H1 (cell line): ENCODE measurements around the gene ACTN4. TPM values are rescaled to one million over a fixed set of nuclear protein-coding genes. Genes with fewer than 3 reads are reported as not detected.

Experiments
- CTCF ChIA-PET: fragments of 300-600 bp; sonication (Branson Sonifier 250); formaldehyde crosslinking; loops from one replicate; lab custom pipeline; 2021; ENCODE audit not compliant: partially characterized antibody; lab: Charles Lee
- POLR2A ChIA-PET: fragments of 300-600 bp; sonication (Branson Sonifier 250); formaldehyde crosslinking; loops from one replicate; lab custom pipeline; 2021; ENCODE audit warnings: inconsistent platforms; ENCODE audit not compliant: partially characterized antibody; lab: Charles Lee
- DNase-seq, 2 experiments: peaks; one replicate each; pipeline versions ENCODE4 v3.0.0 to v3.0.0-alpha.2; 2010 to 2022; ENCODE audit warnings: low spot score in 2 of 2, low read depth in 1 of 2, mixed read lengths in 1 of 2
- FAIRE-seq: peaks from 2 replicates; lab custom pipeline; 2011; peaks lifted over from hg19 to GRCh38; lab: Jason Lieb, UNC
- H2AFZ ChIP-seq: 2 replicates; pipeline ENCODE4 v1.8.1; 2012; ENCODE audit warnings: low read length, inconsistent platforms
- H2AK5ac ChIP-seq: 2 replicates; pipeline ENCODE4 v1.6.1; 2013; ENCODE audit warnings: low read depth, low read length
- H2BK120ac ChIP-seq: replicated peaks from 2 replicates; pipeline ENCODE3; 2013; ENCODE audit warnings: low read depth, low read length, inconsistent platforms
- H2BK12ac ChIP-seq: 2 replicates; pipeline ENCODE4 v1.6.1; 2013; ENCODE audit warnings: low read depth, low read length
- H2BK15ac ChIP-seq: 2 replicates; pipeline ENCODE4 v1.6.1; 2013; ENCODE audit warnings: low read length
- H2BK20ac ChIP-seq: 2 replicates; pipeline ENCODE4 v1.6.1; 2013; ENCODE audit warnings: low read length
- H2BK5ac ChIP-seq: 2 replicates; pipeline ENCODE4 v1.6.1; 2013; ENCODE audit warnings: low read depth, low read length
- H3K14ac ChIP-seq: 2 replicates; pipeline ENCODE4 v1.6.1; 2013; ENCODE audit warnings: inconsistent platforms; ENCODE audit not compliant: insufficient read length
- H3K18ac ChIP-seq: 2 replicates; pipeline ENCODE4 v1.6.1; 2013; ENCODE audit warnings: low read length; ENCODE audit errors: extremely low read depth
- H3K23ac ChIP-seq: 2 replicates; pipeline ENCODE4 v1.6.1; 2013; ENCODE audit warnings: inconsistent platforms; ENCODE audit not compliant: insufficient read length
- H3K23me2 ChIP-seq: 2 replicates; pipeline ENCODE4 v1.6.1; 2013; ENCODE audit warnings: low read depth, low read length
- H3K27ac ChIP-seq: 2 replicates; pipeline ENCODE4 v1.6.1; 2011; ENCODE audit warnings: low read depth, low read length, inconsistent platforms
- H3K27me3 ChIP-seq, 4 experiments: replicated peaks in 1 of 4; 1 replicate in 1 of 4; 2 replicates in 3 of 4; pipeline versions ENCODE4 v1.6.1 to v1.8.1; 2011 to 2013; ENCODE audit warnings: low read length in 3 of 4, mild to moderate bottlenecking in 3 of 4, inconsistent platforms in 2 of 4, mixed read lengths in 2 of 4, moderate library complexity in 1 of 4; ENCODE audit not compliant: control insufficient read depth in 3 of 4, insufficient read depth in 3 of 4; ENCODE audit errors: extremely low read depth in 1 of 4
- H3K36me3 ChIP-seq, 4 experiments: 2 replicates each; pipeline versions ENCODE4 v1.6.1 to v1.8.1; 2011 to 2013; ENCODE audit warnings: mild to moderate bottlenecking in 4 of 4, low read length in 3 of 4, moderate library complexity in 2 of 4, control low read depth in 1 of 4, inconsistent platforms in 1 of 4; ENCODE audit not compliant: insufficient read depth in 4 of 4, control insufficient read depth in 2 of 4
- H3K4ac ChIP-seq: replicated peaks from 2 replicates; pipeline ENCODE3; 2013; ENCODE audit warnings: low read length, low read depth, mixed read lengths, inconsistent platforms; ENCODE audit not compliant: insufficient read length
- H3K4me1 ChIP-seq, 4 experiments: replicated peaks in 1 of 4; 1 replicate in 1 of 4; 2 replicates in 3 of 4; pipeline versions ENCODE4 v1.6.1 to v1.8.1; 2011 to 2013; ENCODE audit warnings: low read length in 3 of 4, inconsistent platforms in 2 of 4, mixed read lengths in 1 of 4; ENCODE audit not compliant: insufficient read depth in 4 of 4, control insufficient read depth in 3 of 4
- H3K4me2 ChIP-seq, 2 experiments: 2 replicates each; pipeline versions ENCODE4 v1.6.1 to v1.8.1; 2011 to 2013; ENCODE audit warnings: low read depth in 2 of 2, low read length in 2 of 2, control low read depth in 1 of 2, inconsistent platforms in 1 of 2, mild to moderate bottlenecking in 1 of 2; ENCODE audit not compliant: insufficient read depth in 1 of 2
- H3K4me3 ChIP-seq, 4 experiments: fragments of 200-600, 300-600 bp in 1 of 4; sonication (generic), shearing (Covaris generic), sonication (Bioruptor Twin) in 1 of 4; 2 replicates each; pipeline versions ENCODE4 v1.5.1 to v1.8.1; 2011 to 2016; ENCODE audit warnings: low read length in 4 of 4, low read depth in 3 of 4, control low read depth in 2 of 4, inconsistent platforms in 2 of 4, mild to moderate bottlenecking in 2 of 4, mixed read lengths in 1 of 4, moderate library complexity in 1 of 4; ENCODE audit not compliant: insufficient read depth in 2 of 4; ENCODE audit errors: extremely low read depth in 1 of 4
- H3K56ac ChIP-seq: replicated peaks from 2 replicates; pipeline ENCODE3; 2013; ENCODE audit warnings: low read depth, mild to moderate bottlenecking, mixed read lengths, low read length, inconsistent platforms; ENCODE audit not compliant: insufficient read length
- H3K79me1 ChIP-seq: 2 replicates; pipeline ENCODE4 v1.6.1; 2013; ENCODE audit warnings: low read depth, low read length, control low read depth
- H3K79me2 ChIP-seq, 2 experiments: 2 replicates each; pipeline versions ENCODE4 v1.6.1 to v1.8.1; 2012 to 2013; ENCODE audit warnings: low read length in 2 of 2, mild to moderate bottlenecking in 2 of 2, inconsistent platforms in 1 of 2; ENCODE audit not compliant: insufficient read depth in 2 of 2, control insufficient read depth in 1 of 2
- H3K9ac ChIP-seq, 4 experiments: replicated peaks in 1 of 4; 1 replicate in 1 of 4; 2 replicates in 3 of 4; pipeline versions ENCODE4 v1.6.1 to v1.8.1; 2011 to 2013; ENCODE audit warnings: low read depth in 3 of 4, low read length in 3 of 4, control low read depth in 2 of 4, mild to moderate bottlenecking in 2 of 4, moderate library complexity in 2 of 4, inconsistent platforms in 1 of 4; ENCODE audit errors: extremely low read depth in 1 of 4
- H3K9me3 ChIP-seq, 2 experiments: 2 replicates each; pipeline versions ENCODE4 v1.6.1 to v1.8.1; 2012 to 2013; ENCODE audit warnings: mild to moderate bottlenecking in 2 of 2, moderate library complexity in 2 of 2, control low read depth in 1 of 2, inconsistent platforms in 1 of 2, low read depth in 1 of 2, low read length in 1 of 2, mixed read lengths in 1 of 2; ENCODE audit not compliant: insufficient read depth in 2 of 2
- H4K20me1 ChIP-seq, 2 experiments: replicated peaks in 1 of 2; 2 replicates each; pipeline versions ENCODE3 to v1.8.1; 2011 to 2013; ENCODE audit warnings: inconsistent platforms in 2 of 2, low read length in 2 of 2, mild to moderate bottlenecking in 1 of 2; ENCODE audit not compliant: insufficient read depth in 2 of 2, control insufficient read depth in 1 of 2
- H4K5ac ChIP-seq: 2 replicates; pipeline ENCODE4 v1.6.1; 2013; ENCODE audit warnings: low read length, low read depth, mixed read lengths, inconsistent platforms; ENCODE audit not compliant: insufficient read length
- H4K8ac ChIP-seq: 2 replicates; pipeline ENCODE4 v1.8.0; 2013; ENCODE audit warnings: mild to moderate bottlenecking, moderate library complexity, low read length, inconsistent platforms; ENCODE audit not compliant: insufficient read depth; ENCODE audit errors: extremely low read depth
- H4K91ac ChIP-seq: replicated peaks from 2 replicates; pipeline ENCODE3; 2013; ENCODE audit warnings: low read length, mixed read lengths, inconsistent platforms; ENCODE audit not compliant: insufficient read length
- ATF2 ChIP-seq: IDR thresholded peaks from 2 replicates; pipeline ENCODE4 v1.6.1; 2012; ENCODE audit warnings: low read length, inconsistent platforms
- ATF3 ChIP-seq: IDR thresholded peaks from 2 replicates; pipeline ENCODE4 v1.6.1; 2011; ENCODE audit warnings: low read depth, mild to moderate bottlenecking, low read length; ENCODE audit not compliant: insufficient read depth
- BACH1 ChIP-seq: IDR thresholded peaks from 2 replicates; pipeline ENCODE4 v1.6.1; 2012; ENCODE audit warnings: low read length, improper control_type of control experiment
- CBX8 ChIP-seq: fragments of 300-800, 300-1000 bp; sonication (generic); IDR thresholded peaks from 2 replicates; pipeline ENCODE4 v1.7.1; 2016; ENCODE audit warnings: low read depth, low read length, borderline replicate concordance
- EZH2 ChIP-seq: fragments of 200-600 bp; sonication (generic); IDR thresholded peaks from 2 replicates; pipeline ENCODE4 v1.7.1; 2012; ENCODE audit warnings: low read depth, mild to moderate bottlenecking, moderate library complexity, low read length, inconsistent platforms; ENCODE audit not compliant: severe bottlenecking
- GTF2F1 ChIP-seq: IDR thresholded peaks from 2 replicates; pipeline ENCODE4 v1.6.1; 2012; ENCODE audit warnings: low read depth, low read length, improper control_type of control experiment, borderline replicate concordance
- HDAC2 ChIP-seq, 2 experiments: fragments of 300-600 bp in 1 of 2; sonication (generic) in 1 of 2; IDR thresholded peaks; 2 replicates each; pipeline ENCODE4 v1.6.1; 2011 to 2012; ENCODE audit warnings: low read depth in 2 of 2, low read length in 2 of 2, mild to moderate bottlenecking in 2 of 2, moderate library complexity in 2 of 2, borderline replicate concordance in 1 of 2, inconsistent platforms in 1 of 2
- SAP30 ChIP-seq: fragments of 300-600 bp; sonication (generic); IDR thresholded peaks from 2 replicates; pipeline ENCODE4 v1.7.1; 2012; ENCODE audit warnings: low read length, moderate library complexity, mild to moderate bottlenecking, inconsistent platforms; ENCODE audit not compliant: insufficient read depth, insufficient replicate concordance
- SP2 ChIP-seq: IDR thresholded peaks from 2 replicates; pipeline ENCODE4 v1.6.1; 2012; ENCODE audit warnings: mild to moderate bottlenecking, low read length, inconsistent platforms
- WGBS, 2 experiments: shearing (Covaris generic) in 1 of 2; methylation state at CpG; one replicate each; pipeline versions ENCODE4 v1.1.6 to v1.1.7; 2013 to 2015; ENCODE audit warnings: low lambda C conversion rate in 2 of 2, mixed read lengths in 2 of 2, inconsistent platforms in 1 of 2, low coverage in 1 of 2, missing lambda C conversion rate in 1 of 2; ENCODE audit not compliant: insufficient replicate concordance in 2 of 2, insufficient coverage in 1 of 2, insufficient read length in 1 of 2; ENCODE audit errors: extremely low coverage in 1 of 2, missing lambda C conversion rate in 1 of 2; 5-methylcytosine and 5-hydroxymethylcytosine counted together
- polyA plus RNA-seq, 7 experiments: library from polyadenylated mRNA; depleted of rRNA in 3 of 7; stranded (reverse) in 5 of 7; unstranded in 2 of 7; fragments of >200 nt in 5 of 7; fragments of 200-250 nt in 2 of 7; gene quantifications; 1 replicate in 5 of 7; 2 replicates in 1 of 7; 4 replicates in 1 of 7; pipeline versions ENCODE4 v1.2.1 to v1.2.3, GENCODE V29; 2011 to 2013; ENCODE audit warnings: missing spikeins in 2 of 7, mixed read lengths in 2 of 7
- total RNA-seq: library from RNA; stranded (reverse); fragmentation: NEBNext Ultra II Directional; extraction: Animal tissue kit (Norgen Biotek cat#: 25700); gene quantifications from 2 replicates; pipeline ENCODE4 v1.2.1, GENCODE V29; 2021

The ACTN4 gene
- total and polyA plus RNA-seq, 2 of the 8 experiments (the other 6 are each of a cell fraction or from before 2014, with no cell fraction given): 211 to 520 TPM

- Histone ChIP-seq H3K9me3 (no peaks in the 10 kb centered on the region), H2BK120ac (no peak overlapping the region), H4K20me1 (peaks cover 6 to 16% of the 10 kb centered on the region in 2 experiments), H3K9ac (no peak overlapping the region), H3K23me2 (no peaks in the 10 kb centered on the region), H4K91ac (no peak overlapping the region), H3K27ac (no peak overlapping the region), H3K18ac (no peak overlapping the region), H2BK12ac (no peak overlapping the region), H3K23ac (no peak overlapping the region), H3K27me3 (no peaks in the 10 kb centered on the region; a peak in 1 of 7 replicates), H2AFZ (no peak overlapping the region), H3K56ac (no peak overlapping the region), H4K8ac (peak overlapping the region; percentile 57; the same call in 1 of the 2 replicates), H3K4me1 (no peaks in the 10 kb centered on the region), H2AK5ac (no peak overlapping the region), H3K4ac (no peak overlapping the region), H2BK15ac (no peak overlapping the region), H3K4me3 (no peak overlapping the region), H3K79me1 (peaks cover 4% of the 10 kb centered on the region), H3K14ac (no peak overlapping the region), H2BK5ac (no peak overlapping the region; the same call in 1 of the 2 replicates), H4K5ac (no peak overlapping the region), H3K36me3 (peaks cover 51 to 88% (median 73%) of the 10 kb centered on the region in 4 experiments), H2BK20ac (no peak overlapping the region), H3K4me2 (no peak overlapping the region), H3K79me2 (no peaks in the 10 kb centered on the region)
- ChIA-PET POLR2A (interaction anchor here (0.9 to 2.4 kb wide), 6 partner anchors 9 to 56 kb away, joined by 3 to 13 read pairs (median 4); no protein-coding TSS in a partner anchor), CTCF (interaction anchor here (0.7 to 2.0 kb wide), 4 partner anchors 10 to 76 kb away, joined by 4 to 9 read pairs (median 6); no protein-coding TSS in a partner anchor)
- DNase-seq: no peak
- no peak for FAIRE-seq
- WGBS, 2 experiments: 95% methylated on average over 21 of the region's 27 CpGs; no CpG with 5 or more reads in 1 of the 2 experiments
- no peak for TF ChIP-seq GTF2F1
- TF ChIP-seq HDAC2 (IDR thresholded peaks at IDR 0.05; ENCODE audit: borderline replicate concordance in 1 of 2, low read depth in 2 of 2, low read length in 2 of 2): no peak
- no peak for TF ChIP-seq SP2
- TF ChIP-seq ATF2: no peak
- no peak for TF ChIP-seq BACH1
- TF ChIP-seq SAP30: no peak
- TF ChIP-seq ATF3: no peak
- TF ChIP-seq CBX8: no peak
- TF ChIP-seq EZH2: no peak
These were observed 62.4 kb downstream of the ACTN4 start for GRCh38 chr19:38709671-38710415.
